ENCODE data around the gene SLC35C1. TPM values are rescaled to one million over a fixed set of nuclear protein-coding genes. Genes with fewer than 3 reads are reported as not detected.

The SLC35C1 gene
- total RNA-seq, 1 experiment from 2014 or later, result 10.4 TPM

DNA sequence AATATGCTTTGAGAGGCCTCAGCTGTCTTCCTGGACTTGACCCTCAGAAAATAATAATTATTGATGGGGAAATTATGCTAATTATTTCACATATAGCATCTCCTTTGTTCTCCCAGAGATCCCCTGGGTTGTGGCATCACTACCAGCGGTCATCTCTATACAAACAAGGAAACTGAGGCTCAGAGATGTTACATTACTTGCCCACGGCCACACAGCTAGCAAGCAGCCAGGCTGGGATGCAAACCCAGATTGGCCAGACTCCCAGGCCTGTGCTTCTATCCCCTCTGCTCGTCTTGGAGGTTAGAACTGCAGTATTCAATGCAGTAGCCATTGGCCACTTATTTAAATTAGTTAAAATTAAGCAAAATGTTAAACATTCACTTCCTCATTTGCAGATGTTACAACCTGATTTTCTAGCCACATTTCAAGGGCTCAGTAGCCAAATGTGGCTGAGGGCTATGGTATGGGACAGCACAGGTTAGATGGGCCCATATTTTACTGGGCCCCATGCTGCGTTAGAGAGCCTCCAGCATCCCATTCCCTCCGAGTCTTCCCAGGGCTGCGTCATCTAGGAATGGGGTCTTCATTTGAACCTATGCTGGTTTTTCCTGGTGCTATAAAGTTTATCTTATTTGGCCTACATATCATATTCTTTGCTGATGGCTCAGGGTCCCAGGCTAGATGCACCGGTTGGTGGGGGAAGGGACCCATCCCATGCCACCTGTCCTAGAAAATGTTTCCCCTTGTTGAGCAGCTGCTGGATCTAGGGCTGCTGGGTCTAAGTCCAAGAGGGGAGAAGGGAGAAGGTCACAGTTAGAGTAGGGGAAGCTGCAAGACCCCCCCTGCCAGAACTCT is 2.2 kb downstream of the SLC35C1 start:
- TF ChIP-seq ZNF317 (CRISPR knock-in tag; IDR thresholded peaks at IDR 0.05; ENCODE audit: borderline replicate concordance, low read depth), result no peak
- TF ChIP-seq, protein P1, sequence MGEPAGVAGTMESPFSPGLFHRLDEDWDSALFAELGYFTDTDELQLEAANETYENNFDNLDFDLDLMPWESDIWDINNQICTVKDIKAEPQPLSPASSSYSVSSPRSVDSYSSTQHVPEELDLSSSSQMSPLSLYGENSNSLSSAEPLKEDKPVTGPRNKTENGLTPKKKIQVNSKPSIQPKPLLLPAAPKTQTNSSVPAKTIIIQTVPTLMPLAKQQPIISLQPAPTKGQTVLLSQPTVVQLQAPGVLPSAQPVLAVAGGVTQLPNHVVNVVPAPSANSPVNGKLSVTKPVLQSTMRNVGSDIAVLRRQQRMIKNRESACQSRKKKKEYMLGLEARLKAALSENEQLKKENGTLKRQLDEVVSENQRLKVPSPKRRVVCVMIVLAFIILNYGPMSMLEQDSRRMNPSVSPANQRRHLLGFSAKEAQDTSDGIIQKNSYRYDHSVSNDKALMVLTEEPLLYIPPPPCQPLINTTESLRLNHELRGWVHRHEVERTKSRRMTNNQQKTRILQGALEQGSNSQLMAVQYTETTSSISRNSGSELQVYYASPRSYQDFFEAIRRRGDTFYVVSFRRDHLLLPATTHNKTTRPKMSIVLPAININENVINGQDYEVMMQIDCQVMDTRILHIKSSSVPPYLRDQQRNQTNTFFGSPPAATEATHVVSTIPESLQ (CRISPR knock-in tag; IDR thresholded peaks at IDR 0.05), result no peak
- no peak for TF ChIP-seq TEAD4 (CRISPR knock-in tag; IDR thresholded peaks at IDR 0.05)
- no peak for TF ChIP-seq HMGA2 (CRISPR knock-in tag; IDR thresholded peaks at IDR 0.05)
- TF ChIP-seq, protein P2, sequence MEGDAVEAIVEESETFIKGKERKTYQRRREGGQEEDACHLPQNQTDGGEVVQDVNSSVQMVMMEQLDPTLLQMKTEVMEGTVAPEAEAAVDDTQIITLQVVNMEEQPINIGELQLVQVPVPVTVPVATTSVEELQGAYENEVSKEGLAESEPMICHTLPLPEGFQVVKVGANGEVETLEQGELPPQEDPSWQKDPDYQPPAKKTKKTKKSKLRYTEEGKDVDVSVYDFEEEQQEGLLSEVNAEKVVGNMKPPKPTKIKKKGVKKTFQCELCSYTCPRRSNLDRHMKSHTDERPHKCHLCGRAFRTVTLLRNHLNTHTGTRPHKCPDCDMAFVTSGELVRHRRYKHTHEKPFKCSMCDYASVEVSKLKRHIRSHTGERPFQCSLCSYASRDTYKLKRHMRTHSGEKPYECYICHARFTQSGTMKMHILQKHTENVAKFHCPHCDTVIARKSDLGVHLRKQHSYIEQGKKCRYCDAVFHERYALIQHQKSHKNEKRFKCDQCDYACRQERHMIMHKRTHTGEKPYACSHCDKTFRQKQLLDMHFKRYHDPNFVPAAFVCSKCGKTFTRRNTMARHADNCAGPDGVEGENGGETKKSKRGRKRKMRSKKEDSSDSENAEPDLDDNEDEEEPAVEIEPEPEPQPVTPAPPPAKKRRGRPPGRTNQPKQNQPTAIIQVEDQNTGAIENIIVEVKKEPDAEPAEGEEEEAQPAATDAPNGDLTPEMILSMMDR (IDR thresholded peaks at IDR 0.05), result no peak
- TF ChIP-seq, protein P3, sequence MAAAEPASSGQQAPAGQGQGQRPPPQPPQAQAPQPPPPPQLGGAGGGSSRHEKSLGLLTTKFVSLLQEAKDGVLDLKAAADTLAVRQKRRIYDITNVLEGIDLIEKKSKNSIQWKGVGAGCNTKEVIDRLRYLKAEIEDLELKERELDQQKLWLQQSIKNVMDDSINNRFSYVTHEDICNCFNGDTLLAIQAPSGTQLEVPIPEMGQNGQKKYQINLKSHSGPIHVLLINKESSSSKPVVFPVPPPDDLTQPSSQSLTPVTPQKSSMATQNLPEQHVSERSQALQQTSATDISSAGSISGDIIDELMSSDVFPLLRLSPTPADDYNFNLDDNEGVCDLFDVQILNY (CRISPR knock-in tag; IDR thresholded peaks at IDR 0.05), result no peak
- TF ChIP-seq RORB (CRISPR knock-in tag; IDR thresholded peaks at IDR 0.05), result no peak
- TF ChIP-seq NFYB (CRISPR knock-in tag; conservative IDR thresholded peaks at IDR 0.05; ENCODE audit: low read depth), result no peak
- no peak for TF ChIP-seq ZNF416 (CRISPR knock-in tag; IDR thresholded peaks at IDR 0.05)
- no peak for TF ChIP-seq GABPB1 (CRISPR knock-in tag; IDR thresholded peaks at IDR 0.05)
- no peak for TF ChIP-seq TCF7 (CRISPR knock-in tag; IDR thresholded peaks at IDR 0.05; ENCODE audit: low read depth)
- TF ChIP-seq FOXJ3 (CRISPR knock-in tag; IDR thresholded peaks at IDR 0.05; ENCODE audit: borderline replicate concordance), result no peak
- TF ChIP-seq, protein P4, sequence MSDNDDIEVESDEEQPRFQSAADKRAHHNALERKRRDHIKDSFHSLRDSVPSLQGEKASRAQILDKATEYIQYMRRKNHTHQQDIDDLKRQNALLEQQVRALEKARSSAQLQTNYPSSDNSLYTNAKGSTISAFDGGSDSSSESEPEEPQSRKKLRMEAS (CRISPR knock-in tag; IDR thresholded peaks at IDR 0.05), result no peak
- TF ChIP-seq NFE2L1 (CRISPR knock-in tag; IDR thresholded peaks at IDR 0.05), result no peak
- TF ChIP-seq, protein P5, sequence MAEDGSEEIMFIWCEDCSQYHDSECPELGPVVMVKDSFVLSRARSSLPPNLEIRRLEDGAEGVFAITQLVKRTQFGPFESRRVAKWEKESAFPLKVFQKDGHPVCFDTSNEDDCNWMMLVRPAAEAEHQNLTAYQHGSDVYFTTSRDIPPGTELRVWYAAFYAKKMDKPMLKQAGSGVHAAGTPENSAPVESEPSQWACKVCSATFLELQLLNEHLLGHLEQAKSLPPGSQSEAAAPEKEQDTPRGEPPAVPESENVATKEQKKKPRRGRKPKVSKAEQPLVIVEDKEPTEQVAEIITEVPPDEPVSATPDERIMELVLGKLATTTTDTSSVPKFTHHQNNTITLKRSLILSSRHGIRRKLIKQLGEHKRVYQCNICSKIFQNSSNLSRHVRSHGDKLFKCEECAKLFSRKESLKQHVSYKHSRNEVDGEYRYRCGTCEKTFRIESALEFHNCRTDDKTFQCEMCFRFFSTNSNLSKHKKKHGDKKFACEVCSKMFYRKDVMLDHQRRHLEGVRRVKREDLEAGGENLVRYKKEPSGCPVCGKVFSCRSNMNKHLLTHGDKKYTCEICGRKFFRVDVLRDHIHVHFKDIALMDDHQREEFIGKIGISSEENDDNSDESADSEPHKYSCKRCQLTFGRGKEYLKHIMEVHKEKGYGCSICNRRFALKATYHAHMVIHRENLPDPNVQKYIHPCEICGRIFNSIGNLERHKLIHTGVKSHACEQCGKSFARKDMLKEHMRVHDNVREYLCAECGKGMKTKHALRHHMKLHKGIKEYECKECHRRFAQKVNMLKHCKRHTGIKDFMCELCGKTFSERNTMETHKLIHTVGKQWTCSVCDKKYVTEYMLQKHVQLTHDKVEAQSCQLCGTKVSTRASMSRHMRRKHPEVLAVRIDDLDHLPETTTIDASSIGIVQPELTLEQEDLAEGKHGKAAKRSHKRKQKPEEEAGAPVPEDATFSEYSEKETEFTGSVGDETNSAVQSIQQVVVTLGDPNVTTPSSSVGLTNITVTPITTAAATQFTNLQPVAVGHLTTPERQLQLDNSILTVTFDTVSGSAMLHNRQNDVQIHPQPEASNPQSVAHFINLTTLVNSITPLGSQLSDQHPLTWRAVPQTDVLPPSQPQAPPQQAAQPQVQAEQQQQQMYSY (CRISPR knock-in tag; IDR thresholded peaks at IDR 0.05), result no peak
- TF ChIP-seq SOX15 (CRISPR knock-in tag; IDR thresholded peaks at IDR 0.05), result no peak
- TF ChIP-seq, protein P6, sequence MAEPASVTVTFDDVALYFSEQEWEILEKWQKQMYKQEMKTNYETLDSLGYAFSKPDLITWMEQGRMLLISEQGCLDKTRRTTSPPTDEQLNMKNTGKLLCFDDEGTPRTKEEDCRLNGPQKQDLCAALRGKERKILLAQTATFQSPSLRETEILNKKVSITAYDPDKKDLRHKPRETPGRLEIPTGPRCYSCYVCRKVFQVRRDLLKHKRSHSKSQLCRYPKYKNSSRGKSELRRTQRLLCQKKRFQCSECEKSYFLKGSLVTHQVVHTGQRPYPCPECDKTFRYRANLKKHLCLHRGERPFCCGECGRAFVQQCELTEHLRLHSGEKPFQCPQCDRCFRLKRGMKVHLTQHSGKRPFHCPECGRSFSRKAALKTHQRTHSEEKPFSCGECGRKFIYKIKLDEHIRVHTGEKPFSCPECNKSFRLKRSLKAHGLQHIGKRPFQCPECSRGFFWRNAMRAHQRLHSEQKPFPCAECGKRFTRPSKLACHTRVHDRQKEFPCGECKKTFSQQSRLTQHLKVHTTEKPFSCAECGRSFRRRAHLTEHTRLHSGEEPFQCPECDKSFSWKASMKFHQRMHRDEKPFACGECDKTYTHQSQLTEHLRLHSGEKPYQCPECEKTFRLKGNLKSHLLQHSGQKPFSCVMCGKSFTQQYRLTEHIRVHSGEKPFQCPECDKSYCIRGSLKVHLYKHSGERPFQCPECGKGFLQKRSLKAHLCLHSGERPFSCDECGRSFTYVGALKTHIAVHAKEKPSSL (CRISPR knock-in tag; conservative IDR thresholded peaks at IDR 0.05), result no peak
- TF ChIP-seq, protein P7, sequence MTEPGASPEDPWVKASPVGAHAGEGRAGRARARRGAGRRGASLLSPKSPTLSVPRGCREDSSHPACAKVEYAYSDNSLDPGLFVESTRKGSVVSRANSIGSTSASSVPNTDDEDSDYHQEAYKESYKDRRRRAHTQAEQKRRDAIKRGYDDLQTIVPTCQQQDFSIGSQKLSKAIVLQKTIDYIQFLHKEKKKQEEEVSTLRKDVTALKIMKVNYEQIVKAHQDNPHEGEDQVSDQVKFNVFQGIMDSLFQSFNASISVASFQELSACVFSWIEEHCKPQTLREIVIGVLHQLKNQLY (CRISPR knock-in tag; IDR thresholded peaks at IDR 0.05), result no peak
- TF ChIP-seq, protein P8, sequence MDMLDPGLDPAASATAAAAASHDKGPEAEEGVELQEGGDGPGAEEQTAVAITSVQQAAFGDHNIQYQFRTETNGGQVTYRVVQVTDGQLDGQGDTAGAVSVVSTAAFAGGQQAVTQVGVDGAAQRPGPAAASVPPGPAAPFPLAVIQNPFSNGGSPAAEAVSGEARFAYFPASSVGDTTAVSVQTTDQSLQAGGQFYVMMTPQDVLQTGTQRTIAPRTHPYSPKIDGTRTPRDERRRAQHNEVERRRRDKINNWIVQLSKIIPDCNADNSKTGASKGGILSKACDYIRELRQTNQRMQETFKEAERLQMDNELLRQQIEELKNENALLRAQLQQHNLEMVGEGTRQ (CRISPR knock-in tag; IDR thresholded peaks at IDR 0.05), result no peak
- H3K27me3 Mint-ChIP-seq (ENCODE audit: low read depth), result peaks cover 18% of the 10 kb centered on the region

More for the DNA sequence above, 2.2 kb downstream of the SLC35C1 start:
- DNase-seq (ENCODE audit: low spot score) (no peak), ATAC-seq (no peak)
- Mint-ChIP-seq H3K4me1 (peaks cover 14% of the 10 kb centered on the region), H3K4me3 (no peak overlapping the region; the same call in 1 of the 2 replicates), H3K36me3 (peaks cover 3% of the 10 kb centered on the region; the same call in 1 of the 2 replicates), H3K9me3 (no peaks in the 10 kb centered on the region), H3K27ac (no peak overlapping the region)
- POLR2A ChIA-PET, result no interaction called here
- CTCF ChIA-PET, result interaction anchor here (2.0 kb wide), 1 partner anchor 35 kb away, joined by 7 read pairs; no protein-coding TSS in a partner anchor

Data from WTC11 (cell line).